ENCODE results near the gene TESK2. TPM values are rescaled to one million over a fixed set of nuclear protein-coding genes. Genes with fewer than 3 reads are reported as not detected.

TESK2 gene
- total and polyA plus RNA-seq, 12 donors: 1.1 to 21.4 (median 3.6) TPM

- no peak overlapping the region for H3K27ac ChIP-seq
- H3K4me3 ChIP-seq: no peak overlapping the region
- H3K4me1 ChIP-seq (replicated peaks in 1 of 2): peaks cover 0 to 6% of the 10 kb centered on the region in 2 donors
- intact Hi-C loops (cut with DNase I): no loop called here
- H3K36me3 ChIP-seq (replicated peaks in 1 of 2): no peaks in the 10 kb centered on the region
- no peaks in the 10 kb centered on the region for H3K9me3 ChIP-seq (replicated peaks in 1 of 3)
- no peaks in the 10 kb centered on the region for H3K27me3 ChIP-seq
- TF ChIP-seq POLR2A (IDR thresholded peaks at IDR 0.05): no peak
- TF ChIP-seq, protein P1, sequence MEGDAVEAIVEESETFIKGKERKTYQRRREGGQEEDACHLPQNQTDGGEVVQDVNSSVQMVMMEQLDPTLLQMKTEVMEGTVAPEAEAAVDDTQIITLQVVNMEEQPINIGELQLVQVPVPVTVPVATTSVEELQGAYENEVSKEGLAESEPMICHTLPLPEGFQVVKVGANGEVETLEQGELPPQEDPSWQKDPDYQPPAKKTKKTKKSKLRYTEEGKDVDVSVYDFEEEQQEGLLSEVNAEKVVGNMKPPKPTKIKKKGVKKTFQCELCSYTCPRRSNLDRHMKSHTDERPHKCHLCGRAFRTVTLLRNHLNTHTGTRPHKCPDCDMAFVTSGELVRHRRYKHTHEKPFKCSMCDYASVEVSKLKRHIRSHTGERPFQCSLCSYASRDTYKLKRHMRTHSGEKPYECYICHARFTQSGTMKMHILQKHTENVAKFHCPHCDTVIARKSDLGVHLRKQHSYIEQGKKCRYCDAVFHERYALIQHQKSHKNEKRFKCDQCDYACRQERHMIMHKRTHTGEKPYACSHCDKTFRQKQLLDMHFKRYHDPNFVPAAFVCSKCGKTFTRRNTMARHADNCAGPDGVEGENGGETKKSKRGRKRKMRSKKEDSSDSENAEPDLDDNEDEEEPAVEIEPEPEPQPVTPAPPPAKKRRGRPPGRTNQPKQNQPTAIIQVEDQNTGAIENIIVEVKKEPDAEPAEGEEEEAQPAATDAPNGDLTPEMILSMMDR (IDR thresholded peaks at IDR 0.05): no peak
- no peak for DNase-seq
- WGBS, 4 donors: 88 to 93% (median 91%) methylated on average over 4 of the region's 4 CpGs
These were observed 110.8 kb downstream of the TESK2 start for GRCh38 chr1:45380125-45380524.

- DNase-seq: no peak
These were observed 111.4 kb downstream of the TESK2 start for GRCh38 chr1:45379524-45379923.

DNA sequence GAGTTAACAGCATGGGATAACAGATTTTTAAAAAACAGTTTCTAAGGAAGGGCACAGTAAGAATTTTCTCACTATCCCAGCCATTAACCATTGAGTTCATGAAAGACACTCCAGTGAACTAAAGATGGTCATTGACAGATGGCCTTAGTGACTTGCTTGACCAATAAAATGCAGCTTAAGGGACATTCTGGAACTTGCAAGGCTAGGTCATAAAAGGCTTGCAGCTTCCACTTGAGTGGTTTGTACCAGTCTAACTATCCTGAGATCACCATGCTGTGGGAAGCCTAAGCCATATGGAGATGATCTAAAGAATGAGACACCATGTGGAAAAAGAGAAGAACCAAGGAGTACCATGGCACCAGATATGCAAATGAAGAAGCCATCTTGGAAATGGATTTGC is 112.8 kb downstream of the TESK2 start:
- no peak overlapping the region for H3K27ac ChIP-seq
- H3K36me3 ChIP-seq (replicated peaks in 1 of 2): no peaks in the 10 kb centered on the region
- no peaks in the 10 kb centered on the region for H3K27me3 ChIP-seq
- H3K9me3 ChIP-seq (replicated peaks in 1 of 3): no peaks in the 10 kb centered on the region
- TF ChIP-seq, protein P1 (IDR thresholded peaks at IDR 0.05): no peak
- TF ChIP-seq POLR2A (IDR thresholded peaks at IDR 0.05): no peak
- peaks cover 0 to 11% of the 10 kb centered on the region in 2 donors for H3K4me1 ChIP-seq (replicated peaks in 1 of 2)
- intact Hi-C loops (cut with DNase I): no loop called here
- H3K4me3 ChIP-seq: no peak overlapping the region
- DNase-seq: no peak

More at GRCh38 chr1:45379524-45379923, 111.4 kb downstream of the TESK2 start:
- intact Hi-C loops (cut with DNase I): no loop called here
- no peaks in the 10 kb centered on the region for H3K9me3 ChIP-seq (replicated peaks in 1 of 3)
- no peak for TF ChIP-seq POLR2A (IDR thresholded peaks at IDR 0.05)
- TF ChIP-seq, protein P1 (IDR thresholded peaks at IDR 0.05): no peak
- no peaks in the 10 kb centered on the region for H3K27me3 ChIP-seq
- 94 to 97% (median 96%) methylated on average over 6 of the region's 6 CpGs for WGBS, 4 donors
- H3K4me1 ChIP-seq (replicated peaks in 1 of 2): peaks cover 0 to 6% of the 10 kb centered on the region in 2 donors
- H3K4me3 ChIP-seq: no peak overlapping the region
- H3K27ac ChIP-seq: no peak overlapping the region
- H3K36me3 ChIP-seq (replicated peaks in 1 of 2): no peaks in the 10 kb centered on the region

- no peak for TF ChIP-seq POLR2A (IDR thresholded peaks at IDR 0.05)
- TF ChIP-seq, protein P1 (IDR thresholded peaks at IDR 0.05): no peak
- Histone ChIP-seq H3K27ac (no peak overlapping the region), H3K4me1 (replicated peaks in 1 of 2) (peaks cover 0 to 11% of the 10 kb centered on the region in 2 donors), H3K36me3 (replicated peaks in 1 of 2) (no peaks in the 10 kb centered on the region), H3K4me3 (no peak overlapping the region), H3K9me3 (replicated peaks in 1 of 3) (no peaks in the 10 kb centered on the region), H3K27me3 (no peaks in the 10 kb centered on the region)
- intact Hi-C loops (cut with DNase I): no loop called here
- DNase-seq: no peak
- WGBS, 4 donors: 54 to 60% (median 60%) methylated on average over 3 of the region's 3 CpGs
These were observed 115.6 kb downstream of the TESK2 start for GRCh38 chr1:45375104-45376090.

All from adrenal gland (tissue), 12 donors.